ENCODE data around the gene TAF3.

The TAF3 gene

GRCh38 chr10:8049045-8049864, 230.9 kb downstream of the TAF3 start:
- DNase-seq (ENCODE audit: low read depth, low spot score): no peak
- H3K4me3 ChIP-seq (ENCODE audit: low read length): 0 out of 2 replicates have a peak overlapping the region, but pooled peaks have one; percentile 3

- no peak for DNase-seq (ENCODE audit: low read depth, low spot score)
- peak overlapping the region; percentile 15; the same call in 1 of the 2 replicates for H3K4me3 ChIP-seq (ENCODE audit: low read length)
Measured at GRCh38 chr10:8049865-8050555, 231.7 kb downstream of the TAF3 start.

DNA sequence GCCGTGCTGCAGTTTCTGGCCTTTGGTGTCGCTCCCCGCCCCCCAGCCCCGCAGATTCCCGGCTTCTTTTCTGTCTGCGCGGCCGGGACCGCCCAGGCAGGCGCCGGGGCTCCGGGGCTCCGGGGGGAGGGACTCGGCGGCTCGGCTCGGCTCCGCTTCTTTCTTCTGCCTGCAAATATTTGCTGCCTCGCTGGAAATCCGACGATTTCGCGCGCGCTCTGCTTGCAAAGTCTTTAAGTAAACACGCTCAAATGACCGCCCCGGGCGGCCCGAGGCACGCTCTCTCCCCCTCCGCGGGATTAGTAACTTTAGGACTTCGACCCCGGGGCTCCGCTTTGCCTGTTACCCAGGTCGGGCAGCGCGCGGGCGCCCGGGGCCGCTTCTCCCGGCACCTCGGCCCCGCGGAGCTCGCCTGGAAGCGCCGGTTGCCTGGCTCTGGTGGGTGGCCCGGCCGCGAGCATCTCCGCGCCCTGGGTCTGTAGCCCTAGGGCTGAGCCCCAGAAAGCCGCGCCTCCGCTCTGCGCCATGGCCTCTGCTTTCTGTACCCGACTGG, 232.3 kb downstream of the TAF3 start:
- H3K4me3 ChIP-seq (ENCODE audit: low read length): peak overlapping the region; percentile 15
- no peak for DNase-seq (ENCODE audit: low read depth, low spot score)

DNA sequence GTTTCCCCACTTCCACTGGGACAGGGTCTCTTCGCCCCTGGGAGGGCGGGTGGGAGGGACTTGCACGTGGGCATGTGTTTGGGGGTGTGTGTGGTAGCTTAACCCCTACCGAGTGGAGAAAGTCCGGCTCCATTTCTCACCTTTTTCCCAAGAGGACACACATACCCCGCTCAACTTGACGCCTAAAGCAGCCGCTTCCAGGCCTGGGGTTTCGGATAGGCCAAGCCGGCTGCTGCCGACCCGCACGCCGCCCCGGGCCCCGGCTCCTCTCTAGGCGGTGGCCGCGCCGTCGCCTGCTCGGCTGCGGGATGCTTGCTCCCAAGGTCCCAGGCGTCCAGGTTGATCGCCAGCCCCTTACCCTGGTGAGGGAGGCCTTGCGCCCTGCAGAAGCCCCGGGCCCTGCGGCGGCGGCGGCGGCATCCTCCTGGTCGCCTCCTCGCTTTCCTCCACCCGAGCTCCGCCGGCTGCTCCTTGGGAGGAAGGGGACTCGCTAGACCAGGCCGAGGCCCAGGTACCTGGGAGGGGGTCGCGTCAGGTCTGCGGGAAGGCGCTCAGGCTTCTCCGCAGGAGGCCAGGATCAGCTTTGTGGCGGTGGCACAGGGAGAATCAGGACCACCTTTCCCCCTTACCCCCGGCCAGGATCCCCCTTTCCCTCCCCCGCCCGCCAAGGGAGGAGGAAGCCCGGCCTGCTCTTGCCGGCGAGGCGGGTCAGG, 233.0 kb downstream of the TAF3 start:
- no peak overlapping the region for H3K4me3 ChIP-seq (ENCODE audit: low read length)
- DNase-seq (ENCODE audit: low read depth, low spot score): no peak

GRCh38 chr10:8051851-8052257, 233.5 kb downstream of the TAF3 start:
- DNase-seq (ENCODE audit: low read depth, low spot score): no peak

DNA sequence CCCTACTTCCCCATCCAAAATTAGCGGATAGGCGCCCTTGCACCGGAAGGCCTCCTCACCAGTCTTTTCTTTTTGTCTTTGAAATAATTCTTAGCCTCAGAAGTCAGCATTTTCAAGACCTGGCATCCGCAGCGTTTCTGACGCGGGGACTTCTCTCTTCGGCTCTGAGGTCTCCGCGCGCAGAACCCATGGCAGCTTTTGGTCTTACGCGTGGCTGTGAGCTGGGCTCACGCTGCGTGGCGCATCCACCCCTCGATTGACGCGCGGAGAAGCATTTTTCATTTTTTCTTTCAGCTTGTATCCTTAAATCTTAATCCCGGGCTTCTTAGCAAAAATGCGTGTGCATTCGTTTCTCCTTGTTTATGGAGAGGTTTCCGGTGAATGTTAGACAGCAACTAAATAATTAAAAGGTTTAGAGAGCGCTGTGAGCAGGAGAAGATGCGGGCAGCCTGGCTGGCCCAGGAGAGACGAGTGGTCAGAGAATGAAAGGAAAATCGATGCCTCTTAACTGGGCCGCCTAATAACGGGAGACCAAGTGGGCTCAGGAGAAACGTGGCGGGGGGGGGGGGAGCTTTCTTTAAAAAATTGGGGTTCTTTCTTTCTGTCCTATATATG, 234.1 kb downstream of the TAF3 start:
- H3K4me3 ChIP-seq (ENCODE audit: low read length): no peak overlapping the region
- DNase-seq (ENCODE audit: low read depth, low spot score): no peak

More at GRCh38 chr10:8051851-8052257, 233.5 kb downstream of the TAF3 start:
- H3K4me3 ChIP-seq (ENCODE audit: low read length): no peak overlapping the region

GRCh38 chr10:8052956-8053445, 234.7 kb downstream of the TAF3 start:
- peak overlapping the region; percentile 27 for H3K4me3 ChIP-seq (ENCODE audit: low read length)
- no peak for DNase-seq (ENCODE audit: low read depth, low spot score)

- DNase-seq (ENCODE audit: low read depth, low spot score): peak; percentile 76
- H3K4me3 ChIP-seq (ENCODE audit: low read length): peak overlapping the region; percentile 80
Measured at GRCh38 chr10:8053446-8054243, 235.3 kb downstream of the TAF3 start.

DNA sequence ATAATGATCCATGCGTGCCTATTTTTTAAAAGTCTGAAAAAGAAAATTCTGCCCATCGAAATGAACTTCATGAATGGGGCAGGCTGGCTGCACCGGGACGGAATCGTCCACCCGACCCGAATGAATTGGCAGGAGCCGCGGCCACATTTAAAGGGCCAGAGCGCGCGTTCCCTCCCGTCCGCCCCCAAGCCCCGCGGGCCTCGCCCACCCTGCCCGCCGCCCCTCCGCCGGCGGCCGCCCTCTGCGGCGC, 235.9 kb downstream of the TAF3 start:
- DNase-seq (ENCODE audit: low read depth, low spot score): no peak
- H3K4me3 ChIP-seq (ENCODE audit: low read length): peak overlapping the region; percentile 80

DNA sequence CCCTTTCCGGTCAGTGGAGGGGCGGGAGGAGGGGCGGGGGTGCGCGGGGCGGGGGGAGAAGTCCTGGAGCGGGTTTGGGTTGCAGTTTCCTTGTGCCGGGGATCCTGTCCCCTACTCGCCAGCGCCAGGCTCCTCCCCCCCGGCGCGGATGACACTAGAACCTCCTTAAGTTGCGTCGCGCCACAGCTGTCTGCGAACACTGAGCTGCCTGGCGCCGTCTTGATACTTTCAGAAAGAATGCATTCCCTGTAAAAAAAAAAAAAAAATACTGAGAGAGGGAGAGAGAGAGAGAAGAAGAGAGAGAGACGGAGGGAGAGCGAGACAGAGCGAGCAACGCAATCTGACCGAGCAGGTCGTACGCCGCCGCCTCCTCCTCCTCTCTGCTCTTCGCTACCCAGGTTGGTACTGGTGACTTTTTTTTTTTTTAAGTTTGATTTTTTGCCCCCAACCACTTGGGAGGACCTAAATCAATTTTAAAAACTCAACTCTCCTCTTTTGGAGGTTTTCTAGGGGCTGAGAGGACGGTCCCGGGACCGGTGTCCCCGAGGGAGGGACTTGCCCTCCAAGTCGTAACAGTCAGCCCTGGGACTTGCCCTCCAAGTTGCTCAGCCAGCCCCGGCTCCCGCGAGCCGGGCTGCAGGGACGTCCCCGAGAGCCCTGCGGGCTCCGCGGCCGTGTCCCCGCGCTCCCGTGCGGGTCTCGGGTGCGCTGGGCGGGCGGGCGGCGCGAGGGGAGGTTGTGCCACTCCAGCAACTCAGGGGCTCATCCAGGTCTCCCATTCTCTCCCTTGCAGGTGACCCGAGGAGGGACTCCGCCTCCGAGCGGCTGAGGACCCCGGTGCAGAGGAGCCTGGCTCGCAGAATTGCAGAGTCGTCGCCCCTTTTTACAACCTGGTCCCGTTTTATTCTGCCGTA, 236.4 kb downstream of the TAF3 start, which contains the start of gene GATA3:
Gene GATA3 (plus strand): TSS at position 195 of the 914 bp plus-strand sequence. CDS start 968 bp downstream, outside the sequence.
- DNase-seq (ENCODE audit: low read depth, low spot score): peak; percentile 91

GRCh38 chr10:8055420-8056349, 237.4 kb downstream of the TAF3 start:
- DNase-seq (ENCODE audit: low read depth, low spot score): no peak
- peak overlapping the region; percentile 80 for H3K4me3 ChIP-seq (ENCODE audit: low read length)

More for the DNA sequence above, 236.4 kb downstream of the TAF3 start, which contains the start of gene GATA3:
- H3K4me3 ChIP-seq (ENCODE audit: low read length): peak within 1 kb of the TSS; percentile 80

DNA sequence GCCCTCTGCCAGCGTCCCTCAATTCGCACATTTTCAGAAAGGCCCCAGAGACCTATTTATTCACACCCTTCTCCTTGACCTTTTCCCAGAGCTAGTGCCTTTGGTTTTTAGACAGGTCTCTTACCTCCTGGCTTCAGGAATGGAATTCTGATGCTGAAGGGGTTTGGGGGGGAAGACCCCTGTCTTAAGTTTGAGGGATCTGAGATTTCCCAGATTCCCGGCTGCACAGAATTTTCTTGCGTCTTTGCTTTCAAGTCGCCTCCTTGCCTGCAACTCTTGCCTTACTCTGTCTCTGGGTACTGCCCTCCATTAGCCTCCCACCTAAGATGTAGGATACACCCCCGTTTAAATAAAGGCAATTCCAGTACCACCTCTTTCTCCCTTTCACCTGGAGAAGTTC, 238.1 kb downstream of the TAF3 start:
- no peak for DNase-seq (ENCODE audit: low read depth, low spot score)
- H3K4me3 ChIP-seq (ENCODE audit: low read length): peak overlapping the region; percentile 80

DNA sequence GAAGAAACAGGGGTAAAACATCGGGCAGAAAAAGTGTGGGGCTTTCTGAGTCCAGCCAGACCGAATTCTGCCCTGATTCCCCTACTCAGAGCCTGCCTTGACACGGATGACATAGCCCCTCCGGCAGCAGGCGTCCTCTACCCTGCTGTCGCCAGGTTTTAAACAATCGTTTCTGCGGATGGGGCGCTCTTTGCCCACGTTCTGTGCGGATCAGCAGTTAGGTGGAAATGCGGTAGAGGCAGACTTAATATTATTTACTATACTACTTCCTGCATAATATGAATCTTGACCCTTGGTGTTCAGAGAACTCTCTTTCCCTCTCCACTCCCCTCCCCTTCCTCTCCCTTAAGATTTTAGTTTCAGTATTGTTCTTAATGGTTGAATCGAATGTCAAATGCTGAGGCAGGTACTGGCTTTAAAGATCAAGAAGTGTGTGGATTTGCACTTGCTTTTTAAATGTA, 238.6 kb downstream of the TAF3 start:
- peak overlapping the region; percentile 80 for H3K4me3 ChIP-seq (ENCODE audit: low read length)
- no peak for DNase-seq (ENCODE audit: low read depth, low spot score)

- no peak for DNase-seq (ENCODE audit: low read depth, low spot score)
- H3K4me3 ChIP-seq (ENCODE audit: low read length): peak overlapping the region; percentile 80
Measured at GRCh38 chr10:8057636-8058273, 239.4 kb downstream of the TAF3 start.

- DNase-seq (ENCODE audit: low read depth, low spot score): no peak
- peak overlapping the region; percentile 53 for H3K4me3 ChIP-seq (ENCODE audit: low read length)
Measured at GRCh38 chr10:8058274-8059111, 240.2 kb downstream of the TAF3 start.
